Upper lobe of left lung (tissue), 6 donors: ENCODE results near the gene SMAP2. TPM values are rescaled to one million over a fixed set of nuclear protein-coding genes. Genes with fewer than 3 reads are reported as not detected.
A peak's percentile ranks its signal among the peaks of the same experiment; 100 is the strongest.

Experiments used
- ATAC-seq, 2 donors: fragments of 200-7000 bp; cut with Tn5 transposase; one replicate each; pipeline ENCODE4 v1.9.1; 2022; ENCODE audit warnings: mild to moderate bottlenecking in 2 of 2, moderate library complexity in 2 of 2; ENCODE audit not compliant: low FRiP score in 2 of 2
- DNase-seq, 2 donors: peaks; one replicate each; pipeline ENCODE4 v3.0.0-alpha.2; 2019 to 2020
- H3K27ac ChIP-seq, 4 donors: fragments of 200-600 bp; sonication (generic); one replicate each; pipeline ENCODE4 v1.5.1; 2016 to 2019
- H3K27me3 ChIP-seq, 4 donors: fragments of 200-600 bp; sonication (generic); one replicate each; pipeline ENCODE4 v1.5.1; 2017 to 2019
- H3K36me3 ChIP-seq, 4 donors: fragments of 200-600 bp; sonication (generic); one replicate each; pipeline ENCODE4 v1.5.1; 2016 to 2019
- H3K4me1 ChIP-seq, 4 donors: fragments of 200-600 bp; sonication (generic); one replicate each; pipeline ENCODE4 v1.5.1; 2018 to 2019
- H3K4me3 ChIP-seq, 4 donors: fragments of 200-600 bp; sonication (generic); one replicate each; pipeline ENCODE4 v1.5.1; 2017 to 2019; ENCODE audit warnings: mild to moderate bottlenecking in 2 of 4, moderate library complexity in 1 of 4
- H3K9me3 ChIP-seq, 4 donors: fragments of 200-600 bp; sonication (generic); one replicate each; pipeline ENCODE4 v1.5.1; 2018 to 2019
- CTCF ChIP-seq, 6 experiments: fragments of 450-650 bp in 4 of 6; fragments of 200-600 bp in 2 of 6; sonication (generic) in 2 of 6; IDR thresholded peaks; one replicate each; pipeline ENCODE4 v1.5.1; 2016 to 2019; ENCODE audit warnings: antibody characterized with exemption in 6 of 6
- EP300 ChIP-seq, 4 donors: sonication (generic); formaldehyde crosslinking; IDR thresholded peaks; one replicate each; pipeline ENCODE4 v1.5.1; 2017; ENCODE audit warnings: antibody characterized with exemption in 4 of 4, control low read depth in 2 of 4
- POLR2A ChIP-seq, 4 donors: fragments of 450-650 bp; IDR thresholded peaks; one replicate each; pipeline ENCODE4 v1.5.1; 2016 to 2017; ENCODE audit warnings: antibody characterized with exemption in 4 of 4, mild to moderate bottlenecking in 2 of 4
- POLR2AphosphoS5 ChIP-seq, 2 donors: sonication (generic); formaldehyde crosslinking; IDR thresholded peaks; one replicate each; pipeline ENCODE4 v1.5.1; 2017; ENCODE audit warnings: antibody characterized with exemption in 2 of 2
- WGBS, 2 donors: methylation state at CpG; one replicate each; pipeline ENCODE4 v1.1.5; 2017 to 2018; 5-methylcytosine and 5-hydroxymethylcytosine counted together
- total RNA-seq, 6 donors: library from RNA; depleted of rRNA in 4 of 6; stranded (reverse); fragments of >200 nt in 4 of 6; gene quantifications; one replicate each; pipeline versions ENCODE4 v1.1.0 to v1.2.1, GENCODE V29; 2016 to 2021
- donor health status: DM: no; HTN: no; CAD: no; lungs with moderate emphysema.
- donor health status: DM: no; HTN: yes; CAD: no; lungs with severe emphysema.

SMAP2 gene
- total RNA-seq, 6 donors from 2014 or later = 68.7 to 95.3 (median 72.2) TPM

GRCh38 chr1:40393173-40393572 lies 19.6 kb downstream of the SMAP2 start:
- H3K4me1 ChIP-seq = peaks cover 35 to 77% (median 54%) of the 10 kb centered on the region in 4 donors
- ATAC-seq = peak; percentile 31 to 59
- H3K27ac ChIP-seq = peak overlapping the region; percentile 77 to 93 (median 90)

GRCh38 chr1:40394491-40395172 lies 21.1 kb downstream of the SMAP2 start:
- TF ChIP-seq POLR2AphosphoS5 (IDR thresholded peaks at IDR 0.05) = peak; percentile 14 to 59
- peak in 2 of 4 donors; percentile 17 to 77 for TF ChIP-seq POLR2A (IDR thresholded peaks at IDR 0.05)
- no peak for TF ChIP-seq EP300 (IDR thresholded peaks at IDR 0.05)
- WGBS, 2 donors = 71 to 73% methylated on average over 3 of the region's 3 CpGs
- DNase-seq = no peak
- Histone ChIP-seq H3K27ac (peak overlapping the region; percentile 78 to 93 (median 90)), H3K4me1 (peaks cover 31 to 70% (median 49%) of the 10 kb centered on the region in 4 donors), H3K27me3 (no peaks in the 10 kb centered on the region), H3K4me3 (no peak overlapping the region), H3K36me3 (no peaks in the 10 kb centered on the region), H3K9me3 (no peaks in the 10 kb centered on the region)
- peak; percentile 50 to 51 for ATAC-seq

More at GRCh38 chr1:40393173-40393572, 19.6 kb downstream of the SMAP2 start:
- 78 to 81% methylated on average over 3 of the region's 3 CpGs for WGBS, 2 donors
- Histone ChIP-seq H3K36me3 (peaks cover 0 to 6% (median 0%) of the 10 kb centered on the region in 4 donors), H3K27me3 (no peaks in the 10 kb centered on the region), H3K4me3 (no peak overlapping the region), H3K9me3 (no peaks in the 10 kb centered on the region)
- DNase-seq = no peak
- TF ChIP-seq POLR2AphosphoS5 (IDR thresholded peaks at IDR 0.05) = no peak
- peak in 1 of 4 donors; percentile 39 for TF ChIP-seq POLR2A (IDR thresholded peaks at IDR 0.05)

- DNase-seq = no peak
- no peaks in the 10 kb centered on the region for H3K27me3 ChIP-seq
- peaks cover 24 to 66% (median 45%) of the 10 kb centered on the region in 4 donors for H3K4me1 ChIP-seq
- H3K27ac ChIP-seq = peak overlapping the region; percentile 78 to 93 (median 90)
- H3K36me3 ChIP-seq = no peaks in the 10 kb centered on the region
- WGBS, 2 donors = 83 to 89% methylated on average over 3 of the region's 3 CpGs
- TF ChIP-seq EP300 (IDR thresholded peaks at IDR 0.05) = no peak
- no peak for TF ChIP-seq POLR2AphosphoS5 (IDR thresholded peaks at IDR 0.05)
- no peak for TF ChIP-seq POLR2A (IDR thresholded peaks at IDR 0.05)
- no peak for TF ChIP-seq CTCF (IDR thresholded peaks at IDR 0.05)
- no peak overlapping the region for H3K4me3 ChIP-seq
- no peak for ATAC-seq
- no peaks in the 10 kb centered on the region for H3K9me3 ChIP-seq
Observed at GRCh38 chr1:40395190-40396175, 22.0 kb downstream of the SMAP2 start.

DNA sequence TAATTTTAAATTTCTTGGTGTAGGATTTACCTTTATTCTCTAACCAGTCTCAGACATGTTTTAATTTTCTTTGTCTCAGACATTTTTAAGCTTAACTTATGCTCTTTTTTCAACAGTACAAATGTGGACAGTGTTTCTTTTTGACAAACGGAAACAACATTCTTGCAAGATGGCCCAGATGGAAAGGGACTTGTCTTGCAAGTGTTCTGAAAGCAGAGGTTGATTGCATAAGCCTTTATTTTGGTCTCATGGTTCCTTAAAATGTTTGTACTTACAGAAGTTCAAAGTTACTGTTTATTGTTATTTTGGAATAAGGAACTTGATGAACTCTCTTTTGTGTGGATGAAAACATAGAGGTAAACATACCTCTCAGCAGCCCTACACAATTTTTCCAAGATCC lies 22.9 kb downstream of the SMAP2 start:
- peak in 1 of 2 donors; percentile 53 for TF ChIP-seq POLR2AphosphoS5 (IDR thresholded peaks at IDR 0.05)
- no peak for TF ChIP-seq EP300 (IDR thresholded peaks at IDR 0.05)
- TF ChIP-seq POLR2A (IDR thresholded peaks at IDR 0.05) = peak in 1 of 4 donors; percentile 19
- no peak for TF ChIP-seq CTCF (IDR thresholded peaks at IDR 0.05)
- no peak overlapping the region for H3K4me3 ChIP-seq

DNA sequence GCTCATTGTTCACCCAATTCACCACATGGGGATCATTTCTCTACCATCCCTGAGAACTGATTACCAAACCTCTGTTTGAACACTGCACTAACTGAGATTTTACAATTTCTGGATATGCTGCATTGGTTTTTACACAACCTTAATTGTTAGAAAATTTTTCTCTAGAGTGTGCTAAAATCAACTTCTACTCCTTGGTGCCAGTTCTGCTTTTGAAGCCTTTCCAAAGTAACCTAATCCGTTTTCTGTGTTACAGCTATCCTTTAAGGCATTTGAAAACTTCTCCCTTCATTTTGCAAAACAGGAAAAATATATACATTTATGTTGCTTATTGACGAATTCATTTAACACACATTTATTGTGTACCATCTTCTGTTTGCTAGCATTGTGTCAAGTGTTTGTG lies 23.7 kb downstream of the SMAP2 start:
- no peak for TF ChIP-seq POLR2AphosphoS5 (IDR thresholded peaks at IDR 0.05)
- TF ChIP-seq EP300 (IDR thresholded peaks at IDR 0.05) = no peak
- no peak for TF ChIP-seq CTCF (IDR thresholded peaks at IDR 0.05)
- no peak for TF ChIP-seq POLR2A (IDR thresholded peaks at IDR 0.05)
- Histone ChIP-seq H3K36me3 (no peaks in the 10 kb centered on the region), H3K27me3 (no peaks in the 10 kb centered on the region), H3K4me1 (peaks cover 7 to 53% (median 29%) of the 10 kb centered on the region in 4 donors), H3K27ac (peak overlapping the region; percentile 37 to 93 (median 85)), H3K4me3 (no peak overlapping the region), H3K9me3 (no peaks in the 10 kb centered on the region)
- DNase-seq (no peak), ATAC-seq (no peak)
- WGBS, 2 donors = 73 to 75% methylated on average over 2 of the region's 2 CpGs

More for the DNA sequence above, 22.9 kb downstream of the SMAP2 start:
- H3K4me1 ChIP-seq = peaks cover 14 to 57% (median 36%) of the 10 kb centered on the region in 4 donors
- no peaks in the 10 kb centered on the region for H3K9me3 ChIP-seq
- DNase-seq (no peak), ATAC-seq (peak in 1 of 2 donors; percentile 32)
- H3K27ac ChIP-seq = peak overlapping the region; percentile 78 to 93 (median 90)
- no peaks in the 10 kb centered on the region for H3K36me3 ChIP-seq
- H3K27me3 ChIP-seq = no peaks in the 10 kb centered on the region
- WGBS, 2 donors = 62 to 71% methylated on average over 1 of the region's 1 CpG
